ENCODE measurements around the gene SV2B. TPM values are rescaled to one million over a fixed set of nuclear protein-coding genes. Genes with fewer than 3 reads are reported as not detected.

The SV2B gene
- total RNA-seq, 1 experiment from 2014 or later: not detected

DNA sequence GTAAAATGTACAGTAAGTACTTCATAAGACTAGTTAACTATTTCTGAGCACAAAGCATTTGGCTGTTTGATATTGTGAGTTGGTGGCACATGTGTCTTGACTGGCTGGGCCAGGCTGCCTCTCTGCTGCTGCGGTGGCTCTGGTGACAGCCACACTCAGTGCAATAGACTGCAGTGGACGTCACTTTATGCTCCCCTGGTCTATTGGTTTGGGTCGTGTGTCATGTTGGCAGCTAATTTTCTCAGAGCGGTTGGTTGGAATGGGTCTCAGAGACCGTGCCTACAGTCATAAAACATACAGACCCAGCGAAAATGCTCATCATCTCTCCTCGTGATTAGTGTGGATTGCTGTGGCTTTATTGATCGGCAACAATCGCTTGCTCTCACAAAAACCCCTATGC, 71.3 kb downstream of the SV2B start:
- Histone ChIP-seq H3K4me1 (replicated peaks; ENCODE audit: insufficient read depth) (no peaks in the 10 kb centered on the region), H3K4me2 (no peak overlapping the region), H3K9me2 (ENCODE audit: insufficient read depth) (no peaks in the 10 kb centered on the region), H3K79me2 (ENCODE audit: low read depth) (no peaks in the 10 kb centered on the region), H4K20me1 (ENCODE audit: insufficient read depth) (no peaks in the 10 kb centered on the region), H3K4me3 (no peak overlapping the region), H2AFZ (no peak overlapping the region), H3K27ac (no peak overlapping the region), H3F3A (ENCODE audit: insufficient read depth, low read depth) (no peaks in the 10 kb centered on the region), H3K36me3 (ENCODE audit: low read depth) (no peaks in the 10 kb centered on the region), H3K9me3 (ENCODE audit: insufficient read depth, low read depth) (no peaks in the 10 kb centered on the region), H3K27me3 (ENCODE audit: insufficient read depth, low read depth) (peaks cover 68% of the 10 kb centered on the region)
- ChIA-PET POLR2A (ENCODE audit: unreplicated experiment) (no interaction called here), CTCF (no interaction called here)
- TF ChIP-seq, protein P1, sequence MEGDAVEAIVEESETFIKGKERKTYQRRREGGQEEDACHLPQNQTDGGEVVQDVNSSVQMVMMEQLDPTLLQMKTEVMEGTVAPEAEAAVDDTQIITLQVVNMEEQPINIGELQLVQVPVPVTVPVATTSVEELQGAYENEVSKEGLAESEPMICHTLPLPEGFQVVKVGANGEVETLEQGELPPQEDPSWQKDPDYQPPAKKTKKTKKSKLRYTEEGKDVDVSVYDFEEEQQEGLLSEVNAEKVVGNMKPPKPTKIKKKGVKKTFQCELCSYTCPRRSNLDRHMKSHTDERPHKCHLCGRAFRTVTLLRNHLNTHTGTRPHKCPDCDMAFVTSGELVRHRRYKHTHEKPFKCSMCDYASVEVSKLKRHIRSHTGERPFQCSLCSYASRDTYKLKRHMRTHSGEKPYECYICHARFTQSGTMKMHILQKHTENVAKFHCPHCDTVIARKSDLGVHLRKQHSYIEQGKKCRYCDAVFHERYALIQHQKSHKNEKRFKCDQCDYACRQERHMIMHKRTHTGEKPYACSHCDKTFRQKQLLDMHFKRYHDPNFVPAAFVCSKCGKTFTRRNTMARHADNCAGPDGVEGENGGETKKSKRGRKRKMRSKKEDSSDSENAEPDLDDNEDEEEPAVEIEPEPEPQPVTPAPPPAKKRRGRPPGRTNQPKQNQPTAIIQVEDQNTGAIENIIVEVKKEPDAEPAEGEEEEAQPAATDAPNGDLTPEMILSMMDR (conservative IDR thresholded peaks at IDR 0.05): no peak
- no peak for TF ChIP-seq EZH2 (IDR thresholded peaks at IDR 0.05; ENCODE audit: low read depth)
- BruUV-seq (replicated peaks): no TSS peak
- intact Hi-C loops (cut with micrococcal nuclease; ENCODE audit: unreplicated experiment): no loop called here
- DNase-seq: no peak

DNA sequence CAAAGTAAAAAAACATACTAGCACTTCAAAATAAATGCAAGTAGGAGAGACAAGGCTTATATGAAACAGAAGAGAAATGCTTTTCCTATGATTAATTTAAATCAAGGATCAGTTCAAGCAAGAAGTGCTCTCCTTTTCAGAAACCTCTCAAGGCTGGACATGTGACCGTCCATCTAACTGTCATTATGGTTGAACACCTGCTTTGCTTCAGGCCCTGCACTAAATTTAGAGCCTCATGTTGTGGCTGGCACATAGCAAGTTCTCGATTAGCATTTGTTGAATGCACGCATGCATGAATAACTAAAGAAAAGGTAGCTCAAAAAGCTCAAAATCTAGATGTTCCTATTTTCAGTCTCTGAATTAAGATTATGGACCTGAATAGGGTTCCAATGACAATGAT, 82.0 kb downstream of the SV2B start:
- Histone ChIP-seq H3K4me3 (no peak overlapping the region), H3K27me3 (ENCODE audit: insufficient read depth, low read depth) (peaks cover 14% of the 10 kb centered on the region), H3F3A (ENCODE audit: insufficient read depth, low read depth) (no peaks in the 10 kb centered on the region), H3K9me2 (ENCODE audit: insufficient read depth) (no peaks in the 10 kb centered on the region; the same call in 1 of the 2 replicates), H4K20me1 (ENCODE audit: insufficient read depth) (no peaks in the 10 kb centered on the region), H3K36me3 (ENCODE audit: low read depth) (no peaks in the 10 kb centered on the region), H2AFZ (no peak overlapping the region), H3K4me1 (replicated peaks; ENCODE audit: insufficient read depth) (no peaks in the 10 kb centered on the region), H3K79me2 (ENCODE audit: low read depth) (no peaks in the 10 kb centered on the region), H3K4me2 (no peak overlapping the region), H3K9me3 (ENCODE audit: insufficient read depth, low read depth) (no peaks in the 10 kb centered on the region), H3K27ac (no peak overlapping the region)
- CTCF ChIA-PET: no interaction called here
- intact Hi-C loops (cut with micrococcal nuclease; ENCODE audit: unreplicated experiment): no loop called here
- no peak for TF ChIP-seq EZH2 (IDR thresholded peaks at IDR 0.05; ENCODE audit: low read depth)
- TF ChIP-seq, protein P1 (conservative IDR thresholded peaks at IDR 0.05): no peak
- no peak for DNase-seq
- POLR2A ChIA-PET (ENCODE audit: unreplicated experiment): no interaction called here
- BruUV-seq (replicated peaks): no TSS peak

DNA sequence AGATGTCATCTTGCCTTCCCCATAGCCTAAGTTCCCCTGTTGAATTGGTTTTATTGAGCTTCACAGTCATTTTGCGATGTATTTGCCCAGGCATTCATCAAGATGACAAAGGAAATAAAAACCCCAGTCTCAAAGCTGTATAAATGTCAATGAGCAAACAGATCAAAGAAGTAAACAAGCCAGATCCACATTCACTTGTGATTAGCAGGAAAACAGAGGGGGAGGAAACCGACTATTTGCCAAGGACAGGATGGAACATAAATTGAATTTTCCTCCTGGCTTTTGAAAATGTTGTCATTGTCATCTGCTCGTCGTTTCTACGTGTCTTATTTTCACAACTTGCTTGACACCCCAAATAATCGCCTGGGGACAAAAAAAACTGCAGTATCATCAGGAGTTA, 83.5 kb downstream of the SV2B start:
- intact Hi-C loops (cut with micrococcal nuclease; ENCODE audit: unreplicated experiment): no loop called here
- Histone ChIP-seq H3K9me3 (ENCODE audit: insufficient read depth, low read depth) (no peaks in the 10 kb centered on the region), H3K27me3 (ENCODE audit: insufficient read depth, low read depth) (peaks cover 14% of the 10 kb centered on the region), H3K36me3 (ENCODE audit: low read depth) (no peaks in the 10 kb centered on the region), H2AFZ (no peak overlapping the region), H3K4me3 (no peak overlapping the region), H3K4me1 (replicated peaks; ENCODE audit: insufficient read depth) (no peaks in the 10 kb centered on the region), H3F3A (ENCODE audit: insufficient read depth, low read depth) (no peaks in the 10 kb centered on the region), H3K9me2 (ENCODE audit: insufficient read depth) (no peaks in the 10 kb centered on the region; the same call in 1 of the 2 replicates), H4K20me1 (ENCODE audit: insufficient read depth) (no peaks in the 10 kb centered on the region), H3K27ac (no peak overlapping the region), H3K79me2 (ENCODE audit: low read depth) (no peaks in the 10 kb centered on the region), H3K4me2 (no peak overlapping the region)
- ChIA-PET CTCF (no interaction called here), POLR2A (ENCODE audit: unreplicated experiment) (no interaction called here)
- TF ChIP-seq EZH2 (IDR thresholded peaks at IDR 0.05; ENCODE audit: low read depth): no peak
- TF ChIP-seq, protein P1 (conservative IDR thresholded peaks at IDR 0.05): no peak
- no peak for DNase-seq
- no TSS peak for BruUV-seq (replicated peaks)
